Progenitor cell of endocrine pancreas (in vitro differentiated cells): Measurements from ENCODE around the gene KATNAL2. TPM values are rescaled to one million over a fixed set of nuclear protein-coding genes. Genes with fewer than 3 reads are reported as not detected.

Experiments
- DNase-seq: peaks from one replicate; pipeline ENCODE4 v3.0.0; 2021; ENCODE audit warnings: low spot score; ENCODE audit not compliant: unreplicated experiment
- H3K27ac Mint-ChIP-seq: 2 replicates; pipeline ENCODE4 v1.8.0; 2021; ENCODE audit warnings: mild to moderate bottlenecking, moderate library complexity, mixed read lengths
- H3K27me3 Mint-ChIP-seq: 2 replicates; pipeline ENCODE4 v1.8.0; 2021; ENCODE audit warnings: mixed read lengths
- H3K36me3 Mint-ChIP-seq: 2 replicates; pipeline ENCODE4 v1.8.0; 2022; ENCODE audit warnings: mixed read lengths; ENCODE audit not compliant: insufficient read depth
- H3K4me1 Mint-ChIP-seq: 2 replicates; pipeline ENCODE4 v1.8.0; 2021; ENCODE audit warnings: low read depth, mixed read lengths
- H3K4me3 Mint-ChIP-seq: 2 replicates; pipeline ENCODE4 v1.8.0; 2021; ENCODE audit warnings: low read depth, mild to moderate bottlenecking, moderate library complexity, mixed read lengths
- H3K9me3 Mint-ChIP-seq: 2 replicates; pipeline ENCODE4 v1.8.0; 2021; ENCODE audit warnings: low read depth, mixed read lengths
- CTCF ChIP-seq: fragments of 200-600 bp; sonication (generic); IDR thresholded peaks from one replicate; pipeline ENCODE4 v1.5.0; 2021; ENCODE audit warnings: antibody characterized with exemption, mild to moderate bottlenecking; ENCODE audit not compliant: unreplicated experiment
- total RNA-seq: library from RNA; stranded (reverse); gene quantifications from 2 replicates; pipeline ENCODE4 v1.2.1, GENCODE V29; 2021

KATNAL2 gene
- total RNA-seq, 1 donor from 2014 or later, result 8.0 TPM

DNA sequence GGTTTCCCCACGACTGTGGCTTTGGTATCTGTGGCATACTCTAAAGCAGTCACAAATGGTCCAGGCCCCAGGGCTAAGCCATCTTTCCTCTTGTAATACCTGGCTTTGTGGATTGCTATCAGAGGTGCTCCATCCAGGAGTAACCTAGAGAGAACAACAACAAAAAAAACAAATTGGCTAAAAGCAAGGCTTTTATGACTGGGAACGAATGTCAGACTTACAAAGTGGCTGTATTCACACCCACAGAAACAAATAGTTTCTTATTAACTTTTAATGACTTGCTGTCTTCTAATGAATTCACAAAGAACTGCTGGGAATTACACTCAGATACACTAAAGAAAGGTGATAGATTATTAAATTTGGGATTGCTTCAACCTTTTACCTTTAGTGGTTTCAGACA is 197.8 kb downstream of the KATNAL2 start:
- H3K4me3 Mint-ChIP-seq, result no peak overlapping the region
- peaks cover 32% of the 10 kb centered on the region for H3K4me1 Mint-ChIP-seq
- no peak for DNase-seq
- H3K27ac Mint-ChIP-seq, result peak overlapping the region; percentile 17
- peaks cover 29% of the 10 kb centered on the region for H3K36me3 Mint-ChIP-seq
- TF ChIP-seq CTCF, result no peak
- no peaks in the 10 kb centered on the region for H3K27me3 Mint-ChIP-seq
- H3K9me3 Mint-ChIP-seq, result no peaks in the 10 kb centered on the region

GRCh38 chr18:47118981-47119380 is 201.6 kb downstream of the KATNAL2 start:
- peaks cover 26% of the 10 kb centered on the region for H3K36me3 Mint-ChIP-seq
- H3K9me3 Mint-ChIP-seq, result no peaks in the 10 kb centered on the region
- H3K27ac Mint-ChIP-seq, result no peak overlapping the region
- H3K4me3 Mint-ChIP-seq, result no peak overlapping the region
- TF ChIP-seq CTCF, result no peak
- H3K4me1 Mint-ChIP-seq, result peaks cover 17% of the 10 kb centered on the region
- H3K27me3 Mint-ChIP-seq, result no peaks in the 10 kb centered on the region
- no peak for DNase-seq

- no peak overlapping the region for H3K27ac Mint-ChIP-seq
- H3K36me3 Mint-ChIP-seq, result peaks cover 25% of the 10 kb centered on the region
- no peaks in the 10 kb centered on the region for H3K27me3 Mint-ChIP-seq
- DNase-seq, result no peak
- no peak for TF ChIP-seq CTCF
- peaks cover 10% of the 10 kb centered on the region for H3K4me1 Mint-ChIP-seq
- H3K4me3 Mint-ChIP-seq, result no peak overlapping the region
- no peaks in the 10 kb centered on the region for H3K9me3 Mint-ChIP-seq
Observed at GRCh38 chr18:47120428-47120827, 203.0 kb downstream of the KATNAL2 start.

DNA sequence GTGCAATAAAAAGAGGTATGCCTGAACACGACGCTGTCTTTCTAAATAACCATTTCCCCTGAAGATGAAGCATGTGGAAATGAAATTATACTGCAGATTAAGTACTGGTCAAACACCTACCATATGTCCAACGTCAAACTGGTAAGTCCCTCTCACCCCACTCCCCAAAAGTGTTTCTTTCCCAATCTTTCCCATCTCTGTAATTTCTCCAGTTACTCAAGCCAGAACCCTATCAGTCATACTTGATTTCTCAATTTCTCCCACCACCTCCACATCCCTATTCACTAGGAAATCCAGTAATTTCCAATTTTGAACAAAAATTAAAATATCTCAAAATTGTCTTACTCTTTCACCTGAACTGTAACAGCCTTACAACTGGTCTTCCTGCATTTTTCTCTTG is 203.7 kb downstream of the KATNAL2 start:
- no peak for TF ChIP-seq CTCF
- no peaks in the 10 kb centered on the region for H3K27me3 Mint-ChIP-seq
- H3K9me3 Mint-ChIP-seq, result no peaks in the 10 kb centered on the region
- no peak overlapping the region for H3K4me3 Mint-ChIP-seq
- H3K4me1 Mint-ChIP-seq, result peaks cover 6% of the 10 kb centered on the region
- H3K36me3 Mint-ChIP-seq, result peaks cover 25% of the 10 kb centered on the region
- H3K27ac Mint-ChIP-seq, result no peak overlapping the region
- no peak for DNase-seq

DNA sequence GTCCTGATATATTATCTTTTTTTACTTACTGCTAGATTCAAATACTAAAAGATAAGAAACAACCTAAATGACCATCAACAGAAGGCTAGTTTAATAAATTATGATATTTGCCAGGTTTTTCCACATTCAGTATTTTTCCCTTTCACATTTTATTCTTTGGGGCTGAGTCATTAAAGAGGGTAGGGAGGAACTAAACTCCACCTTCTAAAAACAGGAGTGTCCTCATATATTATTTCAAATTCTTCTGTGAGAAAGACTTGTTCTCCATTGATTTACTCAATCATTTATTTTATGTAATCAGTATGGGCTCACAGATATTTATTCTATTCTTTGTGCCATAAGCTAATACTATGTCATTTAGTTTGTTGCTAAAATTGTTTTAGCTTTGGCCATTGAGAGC is 223.9 kb downstream of the KATNAL2 start:
- no peak for TF ChIP-seq CTCF
- Mint-ChIP-seq H3K4me3 (no peak overlapping the region), H3K27me3 (no peaks in the 10 kb centered on the region), H3K27ac (no peak overlapping the region), H3K9me3 (no peaks in the 10 kb centered on the region), H3K4me1 (peaks cover 3% of the 10 kb centered on the region), H3K36me3 (peaks cover 5% of the 10 kb centered on the region)
- DNase-seq, result no peak

- Mint-ChIP-seq H3K9me3 (no peaks in the 10 kb centered on the region), H3K27me3 (no peaks in the 10 kb centered on the region), H3K4me3 (no peak overlapping the region), H3K27ac (no peak overlapping the region), H3K4me1 (peaks cover 3% of the 10 kb centered on the region), H3K36me3 (peaks cover 2% of the 10 kb centered on the region)
- TF ChIP-seq CTCF, result no peak
- no peak for DNase-seq
Observed at GRCh38 chr18:47143153-47143552, 225.8 kb downstream of the KATNAL2 start.
